ENCODE data around the gene UVSSA. TPM values are rescaled to one million over a fixed set of nuclear protein-coding genes. Genes with fewer than 3 reads are reported as not detected.
"Not testable (repeated sequence)": the region's sequence is repeated elsewhere in the genome, so short reads cannot be mapped to it uniquely, and the experiment has no call there.

The UVSSA gene
- polyA plus RNA-seq, 12 donors: 4.9 to 21.4 (median 9.3) TPM; not detected in 1

GRCh38 chr4:1375761-1376322 is 28.8 kb downstream of the UVSSA start:
- no peak for DNase-seq

GRCh38 chr4:1376391-1376840 is 29.4 kb downstream of the UVSSA start:
- no peak for DNase-seq

- DNase-seq: peak; percentile 17
Observed at GRCh38 chr4:1376841-1377605, 30.0 kb downstream of the UVSSA start.

- no peak for DNase-seq
Observed at GRCh38 chr4:1377606-1378261, 30.7 kb downstream of the UVSSA start.

GRCh38 chr4:1378559-1379231 is 31.7 kb downstream of the UVSSA start:
- DNase-seq: no peak

GRCh38 chr4:1379351-1379781 is 32.4 kb downstream of the UVSSA start:
- no peak for DNase-seq

GRCh38 chr4:1379801-1380331 is 32.9 kb downstream of the UVSSA start:
- no peak for DNase-seq

GRCh38 chr4:1380368-1381151 is 33.6 kb downstream of the UVSSA start:
- no peak for DNase-seq

GRCh38 chr4:1381181-1381621 is 34.2 kb downstream of the UVSSA start:
- DNase-seq: no peak

GRCh38 chr4:1381944-1382541 is 35.0 kb downstream of the UVSSA start:
- DNase-seq: no peak

GRCh38 chr4:1382776-1383727 is 36.0 kb downstream of the UVSSA start:
- DNase-seq: no peak

GRCh38 chr4:1383728-1384591 is 37.0 kb downstream of the UVSSA start:
- DNase-seq: no peak

- DNase-seq: no peak
Observed at GRCh38 chr4:1384675-1385372, 37.8 kb downstream of the UVSSA start.

- no peak for DNase-seq
Observed at GRCh38 chr4:1385373-1386340, 38.6 kb downstream of the UVSSA start.

GRCh38 chr4:1393363-1393762 is 46.4 kb downstream of the UVSSA start:
- not testable (repeated sequence) for DNase-seq

- DNase-seq: no peak
Observed at GRCh38 chr4:1393866-1394265, 46.9 kb downstream of the UVSSA start.
